SK-N-MC (cell line): ENCODE data around the gene ANK3.

Experiments
- EZH2 ChIP-seq: fragments of 200-600 bp; sonication (generic); IDR thresholded peaks from one replicate; pipeline ENCODE4 v1.6.1; 2017; ENCODE audit warnings: antibody characterized with exemption
- FOXP2 ChIP-seq: optimal IDR thresholded peaks from 2 replicates; pipeline ENCODE3; 2011; ENCODE audit warnings: mild to moderate bottlenecking, moderate library complexity; ENCODE audit not compliant: insufficient read depth; ENCODE audit errors: extremely low read length, control extremely low read depth
- POLR2AphosphoS5 ChIP-seq: IDR thresholded peaks from 2 replicates; pipeline ENCODE4 v1.6.1; 2012; ENCODE audit warnings: mild to moderate bottlenecking, low read depth, low read length, borderline replicate concordance

- no peak for TF ChIP-seq EZH2
- no peak for TF ChIP-seq POLR2AphosphoS5
- no peak for TF ChIP-seq FOXP2
Observed at GRCh38 chr10:60222047-60222446, 167.6 kb downstream of the ANK3 start.
